IMR-90 (cell line): ENCODE data around the gene CDKAL1. TPM values are rescaled to one million over a fixed set of nuclear protein-coding genes. Genes with fewer than 3 reads are reported as not detected.

Experiments
- ATAC-seq: fragments of 200-7000 bp; cut with Tn5 transposase; 2 replicates; pipeline ENCODE4 v1.9.1; 2020; ENCODE audit warnings: low read depth, mild to moderate bottlenecking, moderate library complexity
- BruUV-seq: library from RNA; stranded (reverse); fragments of 400-500 nt; replicated peaks from 2 replicates; lab custom pipeline; 2021; lab: Mats Ljungman, UMichigan
- CTCF ChIA-PET: fragments of 300-600 bp; formaldehyde crosslinking; extraction: SDS; loops from one replicate; lab custom pipeline; 2021; ENCODE audit warnings: antibody characterized with exemption; lab: Yijun Ruan, JAX
- POLR2A ChIA-PET: fragments of 300-600 bp; sonication (Branson Sonifier 250); formaldehyde crosslinking; loops from one replicate; lab custom pipeline; 2022; ENCODE audit warnings: antibody characterized with exemption; ENCODE audit not compliant: unreplicated experiment; lab: Charles Lee
- DNase-seq: peaks from one replicate; pipeline ENCODE4 v3.0.0; 2013
- H2AFZ ChIP-seq: replicated peaks from 2 replicates; pipeline ENCODE3; 2013; ENCODE audit warnings: low read length, mild to moderate bottlenecking; ENCODE audit not compliant: poor library complexity
- H2AK5ac ChIP-seq: 2 replicates; pipeline ENCODE4 v1.6.1; 2013; ENCODE audit warnings: low read depth, low read length, inconsistent platforms
- H2AK9ac ChIP-seq: replicated peaks from 2 replicates; pipeline ENCODE3; 2013; ENCODE audit warnings: mild to moderate bottlenecking, low read depth, low read length, moderate library complexity; ENCODE audit not compliant: poor library complexity
- H2BK120ac ChIP-seq: 2 replicates; pipeline ENCODE4 v1.6.1; 2013; ENCODE audit warnings: low read depth, low read length, inconsistent platforms
- H2BK15ac ChIP-seq: 3 replicates; pipeline ENCODE4 v1.6.1; 2013; ENCODE audit warnings: low read depth, low read length, inconsistent platforms
- H2BK20ac ChIP-seq: 2 replicates; pipeline ENCODE4 v1.6.1; 2013; ENCODE audit warnings: low read depth, mild to moderate bottlenecking, inconsistent platforms, low read length, moderate library complexity
- H2BK5ac ChIP-seq: 2 replicates; pipeline ENCODE4 v1.6.1; 2013; ENCODE audit warnings: mild to moderate bottlenecking, low read depth, low read length, inconsistent platforms; ENCODE audit not compliant: poor library complexity, severe bottlenecking
- H3K14ac ChIP-seq: replicated peaks from 2 replicates; pipeline ENCODE4 v1.6.1; 2013; ENCODE audit warnings: low read depth, low read length, inconsistent platforms
- H3K18ac ChIP-seq: 2 replicates; pipeline ENCODE4 v1.6.1; 2013; ENCODE audit warnings: low read depth, low read length, control low read depth
- H3K23ac ChIP-seq: 2 replicates; pipeline ENCODE4 v1.6.1; 2013; ENCODE audit warnings: low read depth, low read length, inconsistent platforms
- H3K27ac ChIP-seq: 2 replicates; pipeline ENCODE4 v1.5.1; 2013; ENCODE audit warnings: mild to moderate bottlenecking, control low read depth, low read length; ENCODE audit not compliant: insufficient read depth
- H3K27me3 ChIP-seq: 2 replicates; pipeline ENCODE4 v1.6.1; 2013; ENCODE audit warnings: low read length; ENCODE audit not compliant: control insufficient read depth, insufficient read depth
- H3K36me3 ChIP-seq: 2 replicates; pipeline ENCODE4 v1.6.1; 2013; ENCODE audit warnings: low read length, mixed read lengths; ENCODE audit not compliant: control insufficient read depth, insufficient read depth
- H3K4ac ChIP-seq: 2 replicates; pipeline ENCODE4 v1.6.1; 2013; ENCODE audit warnings: low read depth, low read length, inconsistent platforms
- H3K4me1 ChIP-seq: 2 replicates; pipeline ENCODE4 v1.6.1; 2013; ENCODE audit warnings: low read length, mixed read lengths; ENCODE audit not compliant: control insufficient read depth, insufficient read depth
- H3K4me2 ChIP-seq: 2 replicates; pipeline ENCODE4 v1.6.1; 2013; ENCODE audit warnings: low read depth, mild to moderate bottlenecking, control low read depth, low read length, moderate library complexity
- H3K4me3 ChIP-seq: 2 replicates; pipeline ENCODE4 v1.5.1; 2013; ENCODE audit warnings: low read depth, mild to moderate bottlenecking, control low read depth, low read length, moderate library complexity; ENCODE audit not compliant: insufficient read depth
- H3K56ac ChIP-seq: 2 replicates; pipeline ENCODE4 v1.6.1; 2013; ENCODE audit warnings: low read length, inconsistent platforms; ENCODE audit not compliant: insufficient read depth; ENCODE audit errors: extremely low read depth
- H3K79me1 ChIP-seq, 2 experiments: 2 replicates each; pipeline ENCODE4 v1.6.1; 2013; ENCODE audit warnings: low read length in 2 of 2, inconsistent platforms in 1 of 2, low read depth in 1 of 2
- H3K9ac ChIP-seq: 2 replicates; pipeline ENCODE4 v1.6.1; 2013; ENCODE audit warnings: low read depth, low read length, control low read depth
- H3K9me1 ChIP-seq: 2 replicates; pipeline ENCODE4 v1.6.1; 2013; ENCODE audit warnings: low read length, inconsistent platforms; ENCODE audit not compliant: insufficient read depth
- H3K9me3 ChIP-seq: 2 replicates; pipeline ENCODE4 v1.6.1; 2013; ENCODE audit warnings: low read length; ENCODE audit not compliant: control insufficient read depth, insufficient read depth
- H4K20me1 ChIP-seq: 2 replicates; pipeline ENCODE4 v1.6.1; 2013; ENCODE audit warnings: low read length, inconsistent platforms; ENCODE audit not compliant: insufficient read depth
- H4K5ac ChIP-seq: 2 replicates; pipeline ENCODE4 v1.6.1; 2013; ENCODE audit warnings: mild to moderate bottlenecking, low read depth, low read length, control low read depth
- H4K8ac ChIP-seq, 2 experiments: 2 replicates each; pipeline ENCODE4 v1.6.1; 2013; ENCODE audit warnings: low read depth in 2 of 2, low read length in 2 of 2, control low read depth in 1 of 2, inconsistent platforms in 1 of 2
- H4K91ac ChIP-seq: 2 replicates; pipeline ENCODE4 v1.6.1; 2013; ENCODE audit warnings: low read depth, low read length, inconsistent platforms; ENCODE audit not compliant: insufficient read depth
- BHLHE40 ChIP-seq: fragments of 150-350 bp; IDR thresholded peaks from 2 replicates; pipeline ENCODE4 v1.6.1; 2016; ENCODE audit warnings: mild to moderate bottlenecking, low read depth, low read length
- CEBPB ChIP-seq: IDR thresholded peaks from 2 replicates; pipeline ENCODE4 v1.6.1; 2012; ENCODE audit warnings: low read depth, low read length, improper control_type of control experiment
- FOS ChIP-seq: fragments of 150-350 bp; IDR thresholded peaks from 2 replicates; pipeline ENCODE4 v1.6.1; 2016; ENCODE audit warnings: low read depth, low read length
- MAFK ChIP-seq: IDR thresholded peaks from 2 replicates; pipeline ENCODE4 v1.6.1; 2012; ENCODE audit warnings: low read depth, low read length, improper control_type of control experiment
- WGBS, 2 experiments: methylation state at CpG; one replicate each; pipeline versions ENCODE4 v1.1.5 to v1.1.7; 2013; ENCODE audit warnings: missing lambda C conversion rate in 2 of 2; ENCODE audit not compliant: insufficient read length in 1 of 2; ENCODE audit errors: extremely low coverage in 2 of 2; 5-methylcytosine and 5-hydroxymethylcytosine counted together
- dilution Hi-C: fragments of 300-500 bp; cut with HindIII; formaldehyde crosslinking; loops from one replicate; pipeline ENCODE4 v1.14.3; 2018; ENCODE audit warnings: low sequenced_read_pairs; ENCODE audit not compliant: unreplicated experiment
- in situ Hi-C: fragments of 300-500 bp; cut with MboI; formaldehyde crosslinking; loops from 3 replicates; pipeline ENCODE4 v1.14.3; 2019; ENCODE audit warnings: low sequenced_read_pairs, inconsistent platforms, mixed read lengths
- intact Hi-C: fragments of 100-400 bp; cut with micrococcal nuclease; formaldehyde crosslinking; loops from 2 replicates; pipeline ENCODE4 v1.10.0; 2022
- polyA plus RNA-seq, 3 experiments: library from polyadenylated mRNA; depleted of rRNA; stranded (reverse); fragments of >200 nt; gene quantifications; 2 replicates each; pipeline ENCODE4 v1.2.3, GENCODE V29; 2012; ENCODE audit warnings: low replicate concordance in 1 of 3
- total RNA-seq: library from RNA; depleted of rRNA; stranded (reverse); fragments of >200 nt; gene quantifications from 2 replicates; pipeline ENCODE4 v1.2.3, GENCODE V29; 2012
- TF ChIP-seq, protein P1 (sequence below): conservative IDR thresholded peaks from 2 replicates; pipeline ENCODE4 v1.5.1; 2012; ENCODE audit warnings: mild to moderate bottlenecking, low read depth, low read length, improper control_type of control experiment
- TF ChIP-seq, protein P2 (sequence below): fragments of 150-350 bp; IDR thresholded peaks from 2 replicates; pipeline ENCODE4 v1.6.1; 2017; ENCODE audit warnings: mild to moderate bottlenecking, antibody characterized with exemption, low read length, low read depth

CDKAL1 gene
- total and polyA plus RNA-seq, 2 of the 4 experiments (the other 2 are of a cell fraction), result 3.7 to 13.1 TPM

DNA sequence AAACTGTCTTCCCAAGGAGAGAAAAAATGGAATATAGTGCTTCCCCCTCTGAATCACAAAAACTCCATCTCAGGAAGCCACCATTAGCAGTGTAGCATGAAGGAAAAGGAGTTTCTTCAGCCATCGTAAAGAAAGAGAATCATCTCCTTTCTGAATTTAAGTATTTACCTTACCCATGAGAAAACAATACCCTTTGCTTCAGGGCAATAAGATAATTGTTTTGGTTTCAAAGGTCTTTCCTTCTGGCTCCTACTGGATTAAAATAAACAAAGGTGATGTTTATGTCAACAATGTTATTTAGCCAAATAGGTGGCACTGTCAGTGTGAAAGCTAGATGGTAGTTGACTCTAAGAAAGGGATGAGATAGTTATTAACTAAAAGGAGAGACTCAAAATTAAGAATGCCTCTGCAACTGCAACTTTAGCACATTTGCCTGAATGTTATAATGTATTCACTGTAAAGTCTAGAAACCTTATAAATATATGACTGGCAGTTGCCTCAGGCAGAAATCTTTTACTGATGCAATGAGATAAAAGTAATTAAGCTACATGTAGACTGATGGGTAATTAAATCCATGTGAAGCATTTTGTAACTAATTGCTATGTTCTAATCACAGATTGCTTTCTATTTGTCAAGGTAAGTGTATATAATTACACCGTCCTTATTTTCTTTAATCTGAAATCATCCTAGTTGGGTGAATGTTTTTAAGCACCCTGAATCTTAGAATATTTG is 399.0 kb downstream of the CDKAL1 start:
- Histone ChIP-seq H3K9me3 (no peaks in the 10 kb centered on the region), H3K23ac (no peak overlapping the region), H3K9ac (no peak overlapping the region), H3K56ac (no peak overlapping the region), H4K91ac (no peak overlapping the region), H2BK20ac (no peak overlapping the region), H3K9me1 (peaks cover 4% of the 10 kb centered on the region), H3K27ac (no peak overlapping the region), H2BK5ac (no peak overlapping the region), H2AFZ (no peak overlapping the region), H3K79me1 (0 out of 4 replicates have a peak, but pooled peaks cover 0 to 4% of the 10 kb centered on the region in 2 experiments), H2AK9ac (no peak overlapping the region), H3K4me1 (peaks cover 7% of the 10 kb centered on the region), H3K4ac (no peak overlapping the region), H3K14ac (no peak overlapping the region), H3K18ac (no peak overlapping the region), H2AK5ac (no peak overlapping the region), H3K36me3 (no peaks in the 10 kb centered on the region), H4K5ac (no peak overlapping the region), H3K4me2 (no peak overlapping the region), H3K27me3 (no peaks in the 10 kb centered on the region), H2BK120ac (no peak overlapping the region), H3K4me3 (no peak overlapping the region), H4K8ac (no peak overlapping the region), H2BK15ac (no peak overlapping the region), H4K20me1 (no peaks in the 10 kb centered on the region)
- in situ Hi-C loops (no loop called here), intact Hi-C loops (no loop called here), dilution Hi-C loops (no loop called here)
- CTCF ChIA-PET, result no interaction called here
- POLR2A ChIA-PET, result no interaction called here
- TF ChIP-seq MAFK (no peak), BHLHE40 (no peak), FOS (no peak), CEBPB (no peak)
- TF ChIP-seq, protein P1, sequence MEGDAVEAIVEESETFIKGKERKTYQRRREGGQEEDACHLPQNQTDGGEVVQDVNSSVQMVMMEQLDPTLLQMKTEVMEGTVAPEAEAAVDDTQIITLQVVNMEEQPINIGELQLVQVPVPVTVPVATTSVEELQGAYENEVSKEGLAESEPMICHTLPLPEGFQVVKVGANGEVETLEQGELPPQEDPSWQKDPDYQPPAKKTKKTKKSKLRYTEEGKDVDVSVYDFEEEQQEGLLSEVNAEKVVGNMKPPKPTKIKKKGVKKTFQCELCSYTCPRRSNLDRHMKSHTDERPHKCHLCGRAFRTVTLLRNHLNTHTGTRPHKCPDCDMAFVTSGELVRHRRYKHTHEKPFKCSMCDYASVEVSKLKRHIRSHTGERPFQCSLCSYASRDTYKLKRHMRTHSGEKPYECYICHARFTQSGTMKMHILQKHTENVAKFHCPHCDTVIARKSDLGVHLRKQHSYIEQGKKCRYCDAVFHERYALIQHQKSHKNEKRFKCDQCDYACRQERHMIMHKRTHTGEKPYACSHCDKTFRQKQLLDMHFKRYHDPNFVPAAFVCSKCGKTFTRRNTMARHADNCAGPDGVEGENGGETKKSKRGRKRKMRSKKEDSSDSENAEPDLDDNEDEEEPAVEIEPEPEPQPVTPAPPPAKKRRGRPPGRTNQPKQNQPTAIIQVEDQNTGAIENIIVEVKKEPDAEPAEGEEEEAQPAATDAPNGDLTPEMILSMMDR, result no peak
- TF ChIP-seq, protein P2, sequence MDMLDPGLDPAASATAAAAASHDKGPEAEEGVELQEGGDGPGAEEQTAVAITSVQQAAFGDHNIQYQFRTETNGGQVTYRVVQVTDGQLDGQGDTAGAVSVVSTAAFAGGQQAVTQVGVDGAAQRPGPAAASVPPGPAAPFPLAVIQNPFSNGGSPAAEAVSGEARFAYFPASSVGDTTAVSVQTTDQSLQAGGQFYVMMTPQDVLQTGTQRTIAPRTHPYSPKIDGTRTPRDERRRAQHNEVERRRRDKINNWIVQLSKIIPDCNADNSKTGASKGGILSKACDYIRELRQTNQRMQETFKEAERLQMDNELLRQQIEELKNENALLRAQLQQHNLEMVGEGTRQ, result no peak
- BruUV-seq, result no TSS peak
- no peak for ATAC-seq
- no peak for DNase-seq
- no CpG with 5 or more reads among the region's 2 CpGs for WGBS, 2 experiments
